Endothelial cell of umbilical vein (primary cell): Measurements from ENCODE around the gene ERCC6L. TPM values are rescaled to one million over a fixed set of nuclear protein-coding genes. Genes with fewer than 3 reads are reported as not detected.

ENCODE experiments used
- BruUV-seq: library from RNA; stranded (reverse); fragments of 400-500 nt; replicated peaks from 2 replicates; lab custom pipeline; 2021; lab: Mats Ljungman, UMichigan
- CTCF ChIA-PET: fragments of 300-600, 350-600 bp; sonication (Branson Sonifier 250); formaldehyde crosslinking; loops from one replicate; lab custom pipeline; 2021; ENCODE audit warnings: antibody characterized with exemption, inconsistent platforms; lab: Charles Lee
- POLR2A ChIA-PET: fragments of 300-600, 350-600 bp; sonication (Branson Sonifier 250); formaldehyde crosslinking; loops from one replicate; lab custom pipeline; 2021; ENCODE audit warnings: antibody characterized with exemption, inconsistent platforms; lab: Charles Lee
- DNase-seq: peaks from one replicate; pipeline ENCODE4 v3.0.0-alpha.2; 2011; ENCODE audit warnings: low read depth, low spot score
- FAIRE-seq: peaks from 2 replicates; lab custom pipeline; 2011; peaks lifted over from hg19 to GRCh38; lab: Jason Lieb, UNC
- H2AFZ ChIP-seq: 2 replicates; pipeline ENCODE4 v1.6.0; 2012; ENCODE audit warnings: low read depth, low read length, control low read depth, inconsistent platforms
- H3K27ac ChIP-seq: 2 replicates; pipeline ENCODE4 v1.5.1; 2011; ENCODE audit warnings: low read depth, mild to moderate bottlenecking, control low read depth, low read length, moderate library complexity; ENCODE audit not compliant: insufficient read depth
- H3K27me3 ChIP-seq, 2 experiments: 2 replicates each; pipeline versions ENCODE4 v1.6.0 to v1.6.1; 2011; ENCODE audit warnings: low read length in 2 of 2, mixed read lengths in 1 of 2; ENCODE audit not compliant: control insufficient read depth in 2 of 2, insufficient read depth in 2 of 2
- H3K36me3 ChIP-seq, 2 experiments: 2 replicates in 1 of 2; 3 replicates in 1 of 2; pipeline ENCODE4 v1.5.1; 2011; ENCODE audit warnings: low read length in 2 of 2, mild to moderate bottlenecking in 1 of 2, moderate library complexity in 1 of 2; ENCODE audit not compliant: control insufficient read depth in 2 of 2, insufficient read depth in 2 of 2; ENCODE audit errors: extremely low read depth in 1 of 2
- H3K4me1 ChIP-seq: 3 replicates; pipeline ENCODE4 v1.5.1; 2011; ENCODE audit warnings: mild to moderate bottlenecking, low read length; ENCODE audit not compliant: control insufficient read depth, insufficient read depth; ENCODE audit errors: extremely low read depth
- H3K4me2 ChIP-seq: 2 replicates; pipeline ENCODE4 v1.6.1; 2011; ENCODE audit warnings: low read length, control low read depth, mixed read lengths; ENCODE audit not compliant: insufficient read depth
- H3K4me3 ChIP-seq, 3 experiments: fragments of 200-600 bp in 1 of 3; sonication (generic), shearing (Covaris generic) in 1 of 3; replicated peaks in 1 of 3; 2 replicates each; pipeline ENCODE4 v1.5.1; 2011 to 2016; ENCODE audit warnings: control low read depth in 3 of 3, low read length in 3 of 3, mild to moderate bottlenecking in 2 of 3, inconsistent platforms in 1 of 3, low read depth in 1 of 3, moderate library complexity in 1 of 3; ENCODE audit not compliant: insufficient read depth in 1 of 3
- H3K79me2 ChIP-seq: 2 replicates; pipeline ENCODE4 v1.6.0; 2012; ENCODE audit warnings: low read length, inconsistent platforms; ENCODE audit not compliant: control insufficient read depth, insufficient read depth
- H3K9ac ChIP-seq: replicated peaks from 2 replicates; pipeline ENCODE3; 2011; ENCODE audit warnings: low read length, control low read depth; ENCODE audit not compliant: insufficient read depth; ENCODE audit errors: extremely low read depth
- H3K9me1 ChIP-seq: replicated peaks from 3 replicates; pipeline ENCODE4 v1.6.0; 2011; ENCODE audit warnings: mild to moderate bottlenecking, low read length; ENCODE audit not compliant: control insufficient read depth, insufficient read depth; ENCODE audit errors: extremely low read depth
- H3K9me3 ChIP-seq: replicated peaks from 2 replicates; pipeline ENCODE4 v1.5.1; 2012; ENCODE audit warnings: low read length, inconsistent platforms; ENCODE audit not compliant: control insufficient read depth, insufficient read depth
- H4K20me1 ChIP-seq: replicated peaks from 2 replicates; pipeline ENCODE3; 2011; ENCODE audit warnings: mild to moderate bottlenecking, low read length; ENCODE audit not compliant: control insufficient read depth, insufficient read depth; ENCODE audit errors: extremely low read depth
- EZH2 ChIP-seq: IDR thresholded peaks from 2 replicates; pipeline ENCODE4 v1.6.1; 2012; ENCODE audit warnings: borderline replicate concordance, low read depth, mild to moderate bottlenecking, moderate library complexity, low read length, inconsistent platforms; ENCODE audit not compliant: severe bottlenecking
- FOS ChIP-seq: IDR thresholded peaks from 2 replicates; pipeline ENCODE4 v1.6.1; 2011; ENCODE audit warnings: mild to moderate bottlenecking, low read length, moderate library complexity, borderline replicate concordance; ENCODE audit not compliant: insufficient read depth
- GATA2 ChIP-seq: IDR thresholded peaks from 2 replicates; pipeline ENCODE4 v1.7.0; 2011; ENCODE audit warnings: low read depth, mild to moderate bottlenecking, moderate library complexity, mixed read lengths, low read length; ENCODE audit not compliant: insufficient read length, insufficient read depth
- JUN ChIP-seq: IDR thresholded peaks from 2 replicates; pipeline ENCODE4 v1.6.1; 2011; ENCODE audit warnings: borderline replicate concordance, low read depth; ENCODE audit not compliant: insufficient read length, insufficient read depth
- MAX ChIP-seq: IDR thresholded peaks from 2 replicates; pipeline ENCODE4 v1.6.1; 2011; ENCODE audit not compliant: insufficient read depth, insufficient read length
- MYC ChIP-seq: IDR thresholded peaks from one replicate; pipeline ENCODE4 v1.6.1; 2011; ENCODE audit warnings: mild to moderate bottlenecking, low read depth, low read length
- POLR2A ChIP-seq: IDR thresholded peaks from 2 replicates; pipeline ENCODE4 v1.6.1; 2012; ENCODE audit warnings: low read depth, mild to moderate bottlenecking, control low read depth, low read length
- POLR2AphosphoS5 ChIP-seq: IDR thresholded peaks from 2 replicates; pipeline ENCODE4 v1.6.1; 2012; ENCODE audit warnings: low read depth, mild to moderate bottlenecking, control low read depth, low read length, moderate library complexity; ENCODE audit not compliant: insufficient read depth
- dilution Hi-C: fragments of 300-500 bp; cut with MboI; formaldehyde crosslinking; loops from one replicate; pipeline ENCODE4 v1.15.0; 2019; ENCODE audit warnings: low sequenced_read_pairs; ENCODE audit not compliant: extremely low pct_ligation_motif_present
- intact Hi-C: fragments of 100-400 bp; cut with micrococcal nuclease; formaldehyde crosslinking; loops from one replicate; pipeline ENCODE4 v1.10.0; 2022
- polyA plus RNA-seq, 4 experiments: library from polyadenylated mRNA; depleted of rRNA in 3 of 4; stranded (reverse) in 3 of 4; unstranded in 1 of 4; fragments of >200 nt; gene quantifications; 2 replicates each; pipeline versions ENCODE4 v1.2.1 to v1.2.3, GENCODE V29; 2011 to 2012; ENCODE audit warnings: missing spikeins in 1 of 4
- total RNA-seq: library from RNA; stranded (reverse); gene quantifications from 2 replicates; pipeline ENCODE4 v1.2.3, GENCODE V29; 2021
- TF ChIP-seq, protein P1 (sequence below), 2 donors: IDR thresholded peaks; 1 replicate in 1 of 2; 2 replicates in 1 of 2; pipeline ENCODE4 v1.5.1; 2011; ENCODE audit warnings: low read length in 2 of 2, mild to moderate bottlenecking in 2 of 2, moderate library complexity in 2 of 2, control low read depth in 1 of 2, inconsistent platforms in 1 of 2, low read depth in 1 of 2; ENCODE audit not compliant: insufficient read depth in 1 of 2; ENCODE audit errors: extremely low read depth in 1 of 2

The ERCC6L gene
- total and polyA plus RNA-seq, 2 donors (not counting 3 experiments of a cell fraction or from before 2014, with no cell fraction given): 0.92 to 6.7 TPM

DNA sequence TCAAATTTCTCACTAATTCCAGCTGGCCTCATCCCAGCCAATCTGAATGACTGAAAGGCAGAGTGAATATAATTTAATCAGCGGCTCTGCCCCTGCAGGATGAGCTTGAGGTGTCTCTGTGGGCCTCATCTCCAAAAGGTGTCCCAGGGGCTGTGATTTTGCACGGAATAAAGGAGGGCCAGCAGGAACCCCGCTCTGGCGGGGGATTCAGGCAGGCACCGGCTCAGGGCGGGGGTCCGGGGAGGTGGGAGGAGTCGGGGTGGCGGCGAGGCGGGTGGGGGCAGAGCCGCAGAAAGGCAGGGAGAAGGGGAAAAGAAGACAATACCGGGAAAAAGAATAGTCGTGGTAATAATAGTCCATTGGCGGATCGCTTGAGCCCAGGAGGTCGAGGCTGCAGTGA, 16.0 kb upstream of the ERCC6L start:
- H3K27me3 ChIP-seq: peaks cover 0 to 4% of the 10 kb centered on the region in 2 experiments
- H3K36me3 ChIP-seq: no peaks in the 10 kb centered on the region
- no peaks in the 10 kb centered on the region for H3K79me2 ChIP-seq
- H3K9me3 ChIP-seq: no peaks in the 10 kb centered on the region
- H3K27ac ChIP-seq: no peak overlapping the region
- dilution Hi-C loops: no loop called here
- ChIA-PET POLR2A (no interaction called here), CTCF (interaction anchor here (0.6 to 1.6 kb wide), 2 partner anchors 9 to 22 kb away, joined by 3 to 8 read pairs; partner anchors contain the start of gene RPS4X)
- DNase-seq: no peak
- no peak overlapping the region for H2AFZ ChIP-seq
- TF ChIP-seq, protein P1, sequence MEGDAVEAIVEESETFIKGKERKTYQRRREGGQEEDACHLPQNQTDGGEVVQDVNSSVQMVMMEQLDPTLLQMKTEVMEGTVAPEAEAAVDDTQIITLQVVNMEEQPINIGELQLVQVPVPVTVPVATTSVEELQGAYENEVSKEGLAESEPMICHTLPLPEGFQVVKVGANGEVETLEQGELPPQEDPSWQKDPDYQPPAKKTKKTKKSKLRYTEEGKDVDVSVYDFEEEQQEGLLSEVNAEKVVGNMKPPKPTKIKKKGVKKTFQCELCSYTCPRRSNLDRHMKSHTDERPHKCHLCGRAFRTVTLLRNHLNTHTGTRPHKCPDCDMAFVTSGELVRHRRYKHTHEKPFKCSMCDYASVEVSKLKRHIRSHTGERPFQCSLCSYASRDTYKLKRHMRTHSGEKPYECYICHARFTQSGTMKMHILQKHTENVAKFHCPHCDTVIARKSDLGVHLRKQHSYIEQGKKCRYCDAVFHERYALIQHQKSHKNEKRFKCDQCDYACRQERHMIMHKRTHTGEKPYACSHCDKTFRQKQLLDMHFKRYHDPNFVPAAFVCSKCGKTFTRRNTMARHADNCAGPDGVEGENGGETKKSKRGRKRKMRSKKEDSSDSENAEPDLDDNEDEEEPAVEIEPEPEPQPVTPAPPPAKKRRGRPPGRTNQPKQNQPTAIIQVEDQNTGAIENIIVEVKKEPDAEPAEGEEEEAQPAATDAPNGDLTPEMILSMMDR (IDR thresholded peaks at IDR 0.05; ENCODE audit: extremely low read depth in 1 of 2, insufficient read depth in 1 of 2, low read depth in 1 of 2, low read length in 2 of 2): no peak
- TF ChIP-seq FOS (no peak), GATA2 (no peak), EZH2 (no peak), POLR2A (no peak), MAX (no peak), MYC (no peak), JUN (no peak), POLR2AphosphoS5 (no peak)
- FAIRE-seq: no peak
- peaks cover 6% of the 10 kb centered on the region for H3K4me1 ChIP-seq
- intact Hi-C loops: no loop called here
- no peak overlapping the region for H3K9ac ChIP-seq
- H4K20me1 ChIP-seq: no peaks in the 10 kb centered on the region
- no peak overlapping the region for H3K4me3 ChIP-seq
- BruUV-seq: no TSS peak
- H3K4me2 ChIP-seq: no peak overlapping the region
- no peaks in the 10 kb centered on the region for H3K9me1 ChIP-seq
